SW480 (cell line): Measurements from ENCODE around the gene OR1S2.
"Not testable (repeated sequence)": the region's sequence is repeated elsewhere in the genome, so short reads cannot be mapped to it uniquely, and the experiment has no call there.

Experiments
- DNase-seq: peaks from one replicate; pipeline ENCODE4 v3.0.0-alpha.2; 2016; ENCODE audit warnings: low spot score

The OR1S2 gene, protein sequence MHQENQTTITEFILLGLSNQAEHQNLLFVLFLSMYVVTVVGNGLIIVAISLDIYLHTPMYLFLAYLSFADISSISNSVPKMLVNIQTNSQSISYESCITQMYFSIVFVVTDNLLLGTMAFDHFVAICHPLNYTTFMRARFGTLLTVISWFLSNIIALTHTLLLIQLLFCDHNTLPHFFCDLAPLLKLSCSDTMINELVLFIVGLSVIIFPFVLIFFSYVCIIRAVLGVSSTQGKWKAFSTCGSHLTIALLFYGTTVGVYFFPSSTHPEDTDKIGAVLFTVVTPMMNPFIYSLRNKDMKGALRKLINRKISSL

DNA sequence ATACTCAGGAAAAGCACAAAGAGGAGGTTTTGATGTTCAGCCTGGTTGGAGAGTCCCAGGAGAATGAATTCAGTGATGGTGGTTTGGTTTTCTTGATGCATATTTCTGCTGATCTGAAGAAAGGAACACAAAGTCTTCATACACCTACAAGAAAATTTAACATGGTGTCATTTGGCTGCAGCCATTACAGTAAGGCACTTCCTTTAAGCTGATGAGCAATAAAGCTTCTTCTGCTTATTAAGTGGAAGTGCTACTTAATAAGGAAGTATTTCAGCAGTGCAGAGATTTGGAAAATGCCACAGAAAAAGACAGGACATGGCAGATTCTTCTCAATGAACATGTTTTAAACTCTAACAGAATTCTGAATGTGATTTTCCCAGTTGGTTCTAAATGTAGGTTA, at the start of gene OR1S2:
OR1S2 (minus strand) TSS at position 101 of the 400 bp plus-strand sequence; CDS start at position 101, 0 bp downstream.
- DNase-seq, result no peak

DNA sequence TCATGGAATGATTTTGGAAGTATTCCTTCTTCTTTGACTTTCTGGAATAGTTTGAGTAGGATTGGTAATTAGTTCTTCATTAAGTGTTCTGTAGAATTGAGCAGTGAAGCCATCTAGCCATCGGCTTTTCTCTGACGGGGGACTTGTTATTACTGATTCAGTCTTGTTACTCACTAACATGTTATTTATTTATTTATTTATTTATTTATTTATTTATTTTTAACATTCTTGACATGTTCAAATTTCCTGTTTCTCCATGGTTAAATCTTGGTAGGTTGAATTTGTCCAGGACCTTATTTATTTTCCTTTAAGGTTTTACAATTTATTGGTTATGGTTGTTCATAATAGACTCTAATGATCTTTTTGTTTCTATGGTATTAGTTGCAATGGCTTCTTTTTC, 40.0 kb upstream of the OR1S2 start:
- no peak for DNase-seq

DNA sequence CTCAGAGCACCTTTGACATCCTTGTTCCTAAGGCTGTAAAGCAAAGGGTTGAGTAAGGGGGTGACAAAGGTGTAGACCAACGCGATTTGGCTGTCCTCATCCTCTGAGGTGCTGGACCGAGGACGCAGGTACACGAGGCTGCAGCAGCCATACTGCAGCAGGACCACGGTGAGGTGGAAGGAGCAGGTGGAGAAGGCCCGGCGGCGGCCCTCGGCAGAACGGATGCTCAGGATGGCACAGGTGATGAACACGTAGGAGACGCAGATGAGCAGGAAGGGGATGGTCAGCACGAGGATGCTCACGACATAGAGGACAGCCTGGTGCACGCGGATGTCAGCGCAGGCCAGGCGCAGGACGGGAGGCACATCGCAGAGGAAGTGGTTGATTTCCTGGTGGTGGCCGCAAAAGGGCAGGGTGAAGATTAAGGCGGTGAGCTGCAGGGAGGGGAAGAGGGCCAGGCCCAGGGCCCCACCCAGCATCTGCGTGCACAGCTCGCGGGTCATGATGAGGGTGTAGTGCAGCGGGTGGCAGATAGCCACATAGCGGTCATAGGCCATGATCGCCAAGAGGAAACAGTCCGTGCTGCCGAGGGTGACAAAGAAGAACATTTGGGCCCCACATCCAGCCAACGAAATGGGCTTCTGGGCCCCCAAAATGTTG, 24.1 kb upstream of the OR1S2 start:
- DNase-seq, result no peak

DNA sequence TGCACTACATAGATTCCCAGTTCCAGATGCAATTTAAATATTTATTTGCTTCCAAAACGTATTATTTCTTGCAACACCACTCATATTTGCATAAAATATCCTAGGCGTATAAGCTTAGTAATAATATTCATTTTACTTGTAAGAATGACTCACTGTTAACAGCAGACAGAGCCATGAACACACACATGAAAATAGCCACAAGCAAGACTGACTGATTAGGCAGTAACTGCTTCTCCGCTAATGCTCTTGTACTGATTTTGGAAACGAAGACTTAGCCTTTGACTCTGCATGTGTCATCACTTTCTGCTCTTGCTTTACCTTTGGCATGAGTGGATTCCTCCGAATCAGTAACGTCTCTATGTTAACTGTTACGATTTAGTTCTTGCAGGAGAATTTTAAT, 18.8 kb upstream of the OR1S2 start:
- no peak for DNase-seq

DNA sequence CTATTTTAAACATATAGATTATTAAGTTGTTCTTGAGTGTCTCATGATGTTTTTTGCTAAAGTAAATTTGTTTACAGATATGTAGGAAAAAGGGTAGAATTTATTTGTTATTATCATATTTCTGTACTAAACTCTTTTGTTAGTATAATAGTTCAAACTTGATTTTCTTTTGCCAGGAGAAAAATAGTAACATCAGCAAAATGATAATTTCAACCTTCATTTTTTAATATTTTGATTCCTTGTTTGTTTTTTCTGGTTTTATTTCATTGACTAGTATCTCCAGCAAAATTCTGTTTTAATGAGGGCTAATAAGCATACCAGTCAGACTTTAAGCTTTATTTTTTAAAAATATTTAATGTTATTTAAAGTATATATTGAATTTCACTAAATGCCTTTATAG, 12.5 kb upstream of the OR1S2 start:
- no peak for DNase-seq

DNA sequence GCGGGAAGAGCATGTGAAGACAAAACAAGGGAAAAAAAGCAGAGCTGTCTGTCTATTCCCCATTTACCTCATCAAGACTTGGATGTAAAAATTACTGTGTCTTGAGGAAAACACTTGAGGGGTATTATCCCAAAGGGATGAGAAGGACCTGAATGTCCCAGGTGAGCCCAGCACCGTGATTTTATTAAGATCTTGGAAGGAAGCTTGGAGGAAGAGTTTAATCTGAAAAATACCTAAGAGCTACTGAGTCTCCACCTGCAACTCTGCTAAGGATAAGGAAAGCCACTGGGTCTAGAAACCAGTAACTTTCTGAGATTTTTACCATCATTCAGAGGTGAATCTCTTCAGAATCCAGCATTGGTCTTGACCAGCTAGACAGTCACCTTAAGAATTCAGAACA, 8.5 kb upstream of the OR1S2 start, which contains the start of gene OR1S1:
OR1S1 (plus strand) TSS at position 301 of the 400 bp plus-strand sequence.
- not testable (repeated sequence) for DNase-seq

DNA sequence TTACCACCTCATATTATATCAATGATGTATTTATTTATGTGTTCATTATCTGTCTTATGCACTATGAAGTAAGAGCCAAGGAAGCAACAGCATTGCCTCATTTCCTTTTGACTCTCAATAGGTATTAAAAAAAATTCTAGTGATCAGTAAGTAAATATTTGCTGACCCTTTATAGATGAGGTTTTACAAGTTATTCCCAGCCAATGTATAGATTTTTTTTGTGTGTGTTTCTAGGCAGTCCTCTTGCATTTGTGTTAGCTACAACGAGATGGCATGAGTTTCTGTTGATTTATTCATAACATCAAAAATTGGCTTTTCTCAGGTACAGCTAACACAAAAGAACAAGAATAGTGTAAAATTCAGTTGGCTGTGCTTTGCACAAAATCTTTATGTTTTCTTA, 4.7 kb downstream of the OR1S2 start:
- no peak for DNase-seq

DNA sequence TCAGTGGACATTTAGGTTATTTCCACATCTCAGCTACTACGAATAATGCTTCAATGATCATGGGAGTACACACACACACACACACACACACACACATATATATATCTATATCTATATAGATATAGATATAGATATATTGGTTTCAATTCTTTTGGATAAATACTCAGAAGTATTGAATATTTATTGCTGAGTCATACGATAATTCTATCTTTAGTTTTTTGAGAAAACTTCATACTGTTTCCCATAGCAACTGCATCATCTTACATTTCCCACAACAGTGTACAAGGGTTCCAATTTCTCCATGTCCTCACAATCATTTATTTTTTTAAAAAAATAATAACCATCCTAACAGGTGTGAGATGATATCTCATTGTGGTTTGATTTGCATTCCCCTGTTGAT, 8.0 kb downstream of the OR1S2 start:
- DNase-seq, result no peak

DNA sequence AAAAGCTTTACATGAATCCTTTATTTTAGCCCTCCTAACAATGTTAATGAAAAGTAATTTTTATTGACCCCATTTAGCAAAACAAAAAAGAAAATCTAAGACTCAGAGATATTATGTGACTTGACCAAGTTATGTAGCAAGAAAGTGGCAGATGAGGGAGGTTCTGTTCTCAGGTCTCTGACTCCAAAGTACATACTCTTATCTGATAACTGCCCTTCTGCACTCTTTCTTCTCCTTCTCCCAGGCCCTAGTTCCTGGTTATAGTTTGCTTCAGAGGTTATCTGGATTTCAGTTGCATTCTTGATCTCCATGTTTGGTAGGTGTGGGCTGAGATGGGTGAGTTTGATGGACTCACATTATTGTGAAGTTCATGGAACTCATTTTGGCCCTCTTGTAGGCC, 10.6 kb downstream of the OR1S2 start:
- DNase-seq, result no peak

DNA sequence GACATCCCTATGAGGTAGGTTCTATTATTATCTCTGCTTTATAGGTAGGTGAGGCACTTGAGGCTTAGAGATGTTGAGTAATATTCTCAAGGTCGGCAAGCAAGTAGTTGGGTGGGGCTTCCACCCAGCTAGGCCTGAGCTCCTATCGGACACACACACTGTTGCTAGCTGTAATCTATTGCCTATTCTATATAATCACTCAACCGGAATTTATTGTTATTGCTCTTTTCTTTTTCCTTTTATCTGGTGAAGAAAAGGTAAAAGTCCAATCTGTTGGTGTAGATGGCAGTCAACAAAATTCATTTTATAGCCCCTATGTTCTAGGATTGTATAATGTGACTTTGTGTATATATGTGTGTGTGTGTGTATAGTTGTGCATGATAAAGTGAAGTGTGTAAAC, 11.7 kb downstream of the OR1S2 start:
- peak; percentile 47 for DNase-seq

DNA sequence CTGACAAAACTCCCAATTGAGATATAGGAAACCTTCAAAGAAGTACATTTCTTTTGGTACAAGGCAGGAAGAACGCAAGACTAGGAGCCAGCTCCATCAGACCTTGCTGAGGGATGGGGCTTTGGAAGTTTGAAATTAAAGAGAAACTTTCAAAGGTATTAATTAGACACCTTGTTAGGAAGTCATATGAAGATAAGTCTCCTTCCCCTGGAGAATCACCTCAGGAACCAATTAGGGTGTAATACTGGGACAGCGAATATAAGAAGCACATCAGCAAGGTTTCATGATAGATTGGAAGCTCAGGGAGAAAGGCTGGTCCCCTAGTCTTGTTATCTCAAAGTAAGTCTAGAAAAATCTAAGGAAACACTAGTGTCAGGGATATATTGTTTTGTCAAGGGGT, 15.2 kb downstream of the OR1S2 start, which contains the start of gene OR9Q2:
OR9Q2 (plus strand) TSS at position 301 of the 400 bp plus-strand sequence. CDS start 1,421 bp downstream, outside the sequence.
- no peak for DNase-seq

DNA sequence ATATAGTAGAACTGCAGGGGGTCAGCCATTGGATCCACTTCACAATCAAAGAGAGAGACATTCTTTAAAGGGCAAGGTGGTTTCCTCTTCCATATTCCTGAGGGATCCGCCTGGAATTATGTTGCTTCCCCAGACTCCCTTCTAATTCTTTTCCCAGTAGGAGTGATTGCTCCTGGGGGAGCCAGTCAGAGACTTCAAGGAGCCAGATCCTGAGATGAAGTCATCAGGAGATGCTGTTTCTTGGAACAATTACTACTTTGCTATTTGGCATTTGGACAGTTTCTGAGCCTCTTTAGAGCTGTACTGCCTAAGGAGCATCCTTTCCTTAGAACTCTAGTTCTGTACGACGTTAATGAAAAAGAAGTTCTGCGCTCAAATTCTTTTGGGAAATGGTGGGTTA, 17.0 kb downstream of the OR1S2 start:
- no peak for DNase-seq

DNA sequence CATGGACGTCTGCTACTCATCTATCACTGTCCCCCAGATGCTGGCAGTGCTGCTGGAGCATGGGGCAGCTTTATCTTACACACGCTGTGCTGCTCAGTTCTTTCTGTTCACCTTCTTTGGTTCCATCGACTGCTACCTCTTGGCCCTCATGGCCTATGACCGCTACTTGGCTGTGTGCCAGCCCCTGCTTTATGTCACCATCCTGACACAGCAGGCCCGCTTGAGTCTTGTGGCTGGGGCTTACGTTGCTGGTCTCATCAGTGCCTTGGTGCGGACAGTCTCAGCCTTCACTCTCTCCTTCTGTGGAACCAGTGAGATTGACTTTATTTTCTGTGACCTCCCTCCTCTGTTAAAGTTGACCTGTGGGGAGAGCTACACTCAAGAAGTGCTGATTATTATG, 24.3 kb downstream of the OR1S2 start:
- DNase-seq, result no peak

DNA sequence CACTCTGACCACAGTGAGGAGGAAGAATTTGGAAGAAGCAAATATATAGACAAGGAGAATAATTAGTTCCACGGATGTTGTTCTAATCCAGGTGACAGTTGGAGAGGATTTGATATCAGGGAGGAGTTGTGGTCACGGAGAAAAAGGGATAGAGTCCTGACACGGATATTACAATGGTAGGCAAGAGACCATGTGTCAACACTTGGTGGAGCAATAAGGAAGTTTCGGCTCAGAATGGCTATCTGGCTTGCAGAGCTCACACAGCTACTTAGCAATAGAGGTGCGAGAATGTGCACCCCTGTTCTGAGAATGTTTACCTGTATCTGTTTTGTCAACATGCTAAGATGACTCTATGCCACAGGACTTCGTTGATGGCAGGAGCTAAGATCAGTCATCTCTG, 25.5 kb downstream of the OR1S2 start:
- DNase-seq, result no peak

DNA sequence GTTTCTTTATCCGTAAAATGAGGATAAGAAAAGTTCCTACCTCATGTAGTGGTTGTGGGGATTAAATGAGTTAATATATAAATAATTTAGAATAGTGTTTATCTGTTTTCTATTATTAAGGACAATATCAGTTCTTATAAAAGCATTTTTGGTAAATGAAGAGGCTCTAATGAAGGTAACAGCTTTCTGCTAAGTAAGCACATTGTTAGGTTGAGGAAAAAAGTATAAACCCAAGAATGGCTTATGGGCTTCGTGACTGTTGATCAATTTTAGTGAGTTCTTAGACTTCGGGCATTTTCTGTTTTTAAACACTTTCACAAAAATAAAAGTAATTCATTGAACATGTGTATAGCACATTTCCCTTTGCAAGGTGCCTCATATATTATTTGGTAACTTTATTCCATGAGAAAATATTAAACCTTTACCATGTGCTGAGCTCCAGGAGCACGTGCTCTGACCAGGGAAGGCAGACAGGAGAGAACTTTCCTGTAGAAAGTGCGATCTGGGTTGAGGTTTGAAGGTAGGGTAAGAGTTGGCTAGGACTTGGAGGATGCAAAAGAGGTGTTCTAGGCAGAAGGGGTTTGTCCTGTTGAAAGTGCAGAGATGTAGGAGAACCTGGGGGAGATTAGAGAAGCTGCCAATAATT, 26.4 kb downstream of the OR1S2 start:
- no peak for DNase-seq

DNA sequence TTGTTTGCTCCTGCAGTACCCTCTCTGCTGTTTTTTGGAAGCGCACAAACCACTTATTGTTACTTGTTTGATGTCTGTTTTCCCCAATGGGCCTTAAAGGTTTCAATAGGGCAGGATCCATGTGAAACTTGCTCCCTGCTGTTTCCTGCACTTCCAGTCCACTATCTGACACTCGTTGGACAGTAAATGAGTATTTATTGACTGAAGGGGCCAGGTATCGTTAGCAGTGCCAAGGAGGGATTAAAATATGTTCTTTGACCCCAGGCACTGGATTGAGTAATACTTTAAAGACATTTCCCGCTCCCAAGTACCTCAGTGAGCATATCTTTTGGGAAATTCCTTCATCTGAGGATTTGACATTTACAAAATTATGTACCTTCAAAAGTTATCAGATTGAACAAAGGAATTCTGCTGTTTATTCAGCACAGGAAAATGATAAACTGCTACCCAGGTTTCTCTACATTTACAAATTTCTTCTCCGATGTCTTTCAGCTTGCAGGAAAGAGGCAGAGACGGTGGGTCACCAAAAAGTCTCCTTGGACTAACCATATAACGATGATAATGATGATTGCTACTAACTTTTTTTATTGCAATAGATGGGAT, 38.3 kb downstream of the OR1S2 start:
- no peak for DNase-seq

DNA sequence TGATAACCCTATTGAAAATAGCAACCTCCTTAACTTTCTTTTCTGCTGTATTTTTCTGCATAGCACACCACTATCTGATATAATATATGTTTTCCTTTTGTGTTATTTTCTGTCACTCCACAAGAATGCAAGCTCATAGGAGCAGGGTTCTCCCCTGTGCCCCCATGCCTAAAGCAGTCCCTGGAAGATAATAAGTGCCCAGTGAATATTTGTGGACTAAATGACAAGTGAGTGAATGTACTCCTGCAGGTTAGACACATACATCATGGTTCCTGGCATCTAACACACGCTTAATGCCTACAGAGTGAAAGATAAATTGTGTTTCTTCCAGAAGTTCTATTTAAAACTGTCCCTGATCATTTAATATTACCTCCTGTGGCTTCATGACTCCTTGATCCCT, 39.0 kb downstream of the OR1S2 start:
- DNase-seq, result no peak

DNA sequence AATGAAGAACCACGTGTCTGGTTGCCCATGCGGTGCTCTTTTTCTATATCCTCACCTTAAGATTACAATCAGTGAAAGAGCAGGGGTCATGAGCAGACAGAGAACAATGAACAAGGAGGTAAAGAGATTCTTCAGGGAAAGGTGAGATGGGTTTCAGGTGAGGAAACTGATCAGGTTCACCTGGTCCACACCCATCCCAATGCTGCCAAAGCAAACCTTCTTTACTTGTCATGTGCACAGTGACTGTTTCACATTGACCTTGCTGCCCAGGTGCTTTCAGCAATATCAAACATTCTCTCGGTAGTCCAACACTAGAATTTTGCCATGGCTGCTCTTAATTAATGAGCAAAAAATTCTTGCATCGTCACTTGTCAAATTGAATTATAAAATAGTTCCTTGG, 39.6 kb downstream of the OR1S2 start:
- no peak for DNase-seq
